Stimulated activated CD4-positive, alpha-beta T cell treated with anti-CD3 and anti-CD28 coated beads, Interleukin-1b, Interleukin-23, amount 100 ng/mL, for 48 hours (primary cell): ENCODE measurements around the gene OSER1.

Experiments used
- DNase-seq: peaks from one replicate; pipeline ENCODE4 v3.0.0-alpha.2; 2020

The OSER1 gene

DNA sequence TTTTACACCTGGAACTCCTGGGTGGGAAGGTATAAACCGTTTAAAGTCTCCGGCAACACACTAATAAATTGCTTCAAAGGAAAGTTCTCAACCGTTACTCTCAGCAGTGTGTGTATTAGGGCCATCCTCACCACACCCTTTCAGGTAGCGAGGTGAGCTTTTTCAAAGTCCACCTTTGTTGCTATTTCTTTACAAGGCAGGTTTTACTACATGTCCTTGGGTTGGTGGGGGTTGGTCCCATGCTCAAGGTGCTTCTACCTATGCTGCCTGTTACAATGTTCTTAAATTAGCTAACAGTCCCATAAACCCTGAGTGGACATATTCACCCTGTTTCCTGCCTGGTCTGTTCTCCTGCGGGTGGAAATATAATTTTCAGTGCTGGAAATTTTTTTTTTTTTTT, 13.2 kb upstream of the OSER1 start:
- DNase-seq, result no peak

DNA sequence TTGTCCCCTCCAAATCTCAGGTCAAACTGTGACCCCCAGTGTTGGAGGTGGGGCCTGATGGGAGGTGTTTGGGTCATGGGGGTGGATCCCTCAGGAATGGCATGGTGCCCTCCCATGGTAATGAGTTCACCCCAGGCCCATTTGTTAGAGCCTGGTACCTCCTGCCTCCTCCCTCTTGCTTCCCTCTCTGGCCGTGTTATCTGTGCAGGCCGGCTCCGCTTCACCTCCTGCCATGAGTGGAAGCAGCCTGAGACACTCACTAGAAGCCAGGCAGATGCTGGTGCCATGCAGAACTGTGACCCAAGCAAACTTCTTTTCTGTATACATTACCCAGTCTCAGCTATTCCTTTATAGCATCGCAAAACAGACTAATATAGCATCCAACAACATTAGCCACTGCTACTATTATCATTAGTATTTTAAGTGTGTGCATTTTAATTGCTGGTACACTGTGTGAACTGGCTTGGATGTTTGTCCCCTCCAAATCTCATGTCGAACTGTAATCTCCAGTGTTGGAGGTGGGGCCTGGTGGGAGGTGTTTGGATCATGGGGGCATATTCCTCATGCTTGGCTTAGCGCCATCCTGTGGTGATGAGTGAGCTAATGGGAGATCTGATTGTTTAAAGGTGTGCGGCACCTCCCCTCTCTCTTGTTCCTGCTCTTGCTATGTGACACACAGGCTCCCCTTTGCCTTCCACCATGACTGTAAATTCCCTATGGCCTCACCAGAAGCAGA, 12.2 kb upstream of the OSER1 start:
- DNase-seq, result no peak

DNA sequence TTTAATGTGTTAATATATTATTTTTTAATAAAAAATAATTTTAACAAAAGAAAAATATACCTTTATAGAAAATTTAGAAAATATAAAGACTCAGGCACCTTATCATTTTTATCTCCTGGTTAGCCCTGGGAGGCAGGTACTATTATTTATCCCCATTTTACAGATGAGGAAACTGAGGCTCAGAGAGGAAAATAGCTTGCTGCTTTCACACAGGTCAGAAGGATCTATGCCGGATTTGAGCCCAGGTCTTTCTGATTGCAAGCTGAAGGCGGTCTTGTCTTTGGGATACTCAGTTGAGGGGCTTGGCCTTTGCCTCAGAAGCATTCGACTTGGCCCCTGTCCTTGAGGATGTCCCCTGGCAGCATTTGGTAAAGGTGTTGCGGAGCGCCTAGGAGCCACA, 11.5 kb upstream of the OSER1 start:
- no peak for DNase-seq

DNA sequence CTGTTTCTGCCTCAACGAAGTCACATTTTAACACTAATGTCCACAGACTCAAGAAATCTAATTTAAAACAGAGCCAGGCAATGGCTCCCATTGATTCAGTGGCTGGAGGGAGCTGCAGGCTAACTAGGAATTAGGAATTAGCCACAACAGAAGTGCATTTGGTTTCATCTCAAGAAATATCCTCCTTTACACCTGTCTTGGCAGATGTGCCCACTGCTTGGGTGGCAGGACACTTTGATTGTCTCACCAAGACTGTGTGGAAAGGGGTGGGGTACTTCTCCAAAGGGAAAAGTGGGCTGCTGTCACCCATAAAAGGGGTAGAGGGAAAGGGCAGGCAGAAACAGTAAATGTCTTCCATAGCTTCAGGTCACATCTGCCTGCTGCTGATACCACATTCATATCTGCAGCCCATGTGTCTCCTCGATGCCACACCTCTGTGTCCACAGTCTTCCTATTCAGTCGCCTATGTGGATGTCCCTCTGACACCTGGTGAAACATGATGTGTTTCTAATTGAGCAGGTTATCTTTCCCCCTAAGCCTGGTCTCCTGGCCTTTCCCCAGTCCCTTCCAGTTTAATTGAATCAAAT, 10.9 kb upstream of the OSER1 start:
- no peak for DNase-seq

DNA sequence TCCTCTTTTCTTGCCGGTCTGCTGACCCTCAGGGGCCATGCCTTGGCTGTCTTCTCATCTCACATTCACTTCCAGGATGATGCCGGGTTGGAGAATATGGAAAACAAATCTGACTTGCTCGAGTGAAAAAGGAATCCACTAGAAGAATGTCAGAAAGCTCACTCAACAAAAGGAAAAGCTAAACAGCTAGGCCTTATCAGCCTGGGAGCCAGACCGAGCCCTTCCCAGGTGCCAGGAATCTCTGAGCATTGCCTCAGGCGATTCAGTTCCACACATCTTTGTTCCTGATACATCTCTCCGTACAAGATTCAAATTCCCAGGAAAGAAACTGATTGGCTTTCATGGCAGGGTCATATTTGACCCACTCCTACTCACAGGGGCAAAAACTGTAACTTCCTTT, 9.2 kb upstream of the OSER1 start:
- no peak for DNase-seq

DNA sequence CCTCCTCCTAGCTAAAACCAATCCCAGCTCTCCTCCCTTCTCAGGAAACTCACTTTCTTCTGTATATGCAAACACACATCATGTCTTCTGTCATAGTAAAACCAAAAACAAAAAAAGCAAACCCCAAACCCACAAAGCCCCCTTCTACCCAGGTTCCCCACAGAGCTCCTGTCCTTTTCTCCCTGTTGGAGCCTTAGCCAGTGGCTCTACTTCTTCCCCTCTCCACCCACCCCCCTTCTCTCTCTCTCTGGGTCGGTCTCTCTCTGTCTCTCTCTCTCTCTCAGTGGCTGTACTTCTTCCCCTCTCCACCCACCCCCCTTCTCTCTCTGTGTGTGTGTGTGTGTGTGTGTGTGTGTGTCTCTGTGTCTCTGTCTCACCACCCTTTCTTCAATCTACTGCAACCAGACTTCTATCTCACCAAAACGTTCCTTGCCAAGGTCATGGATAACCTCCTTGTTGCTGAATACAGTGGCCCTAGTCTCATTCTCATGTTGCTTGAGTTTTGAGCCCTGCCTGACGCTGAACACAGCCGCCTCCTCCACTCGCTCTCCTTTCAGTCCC, 8.7 kb upstream of the OSER1 start:
- DNase-seq, result no peak

DNA sequence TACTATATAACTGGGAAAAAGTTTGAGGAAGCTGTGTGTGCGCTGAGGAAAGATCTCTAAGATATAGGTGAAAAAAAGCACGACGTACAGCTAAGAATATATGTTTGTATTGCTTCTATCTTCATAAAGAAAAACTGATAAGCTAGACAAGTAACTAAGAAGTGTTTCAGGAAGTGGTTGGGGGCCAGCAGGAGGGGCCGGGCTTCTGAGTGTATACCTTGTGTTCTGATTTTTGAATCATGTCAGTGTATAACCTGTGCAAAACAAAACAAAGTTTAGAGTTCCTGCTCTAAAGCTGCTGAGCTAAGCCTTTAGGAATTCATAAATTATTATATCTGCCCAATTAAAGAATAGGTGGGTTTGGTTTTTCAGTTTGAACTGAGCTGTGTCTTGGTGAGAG, 7.9 kb upstream of the OSER1 start:
- DNase-seq, result peak; percentile 46

DNA sequence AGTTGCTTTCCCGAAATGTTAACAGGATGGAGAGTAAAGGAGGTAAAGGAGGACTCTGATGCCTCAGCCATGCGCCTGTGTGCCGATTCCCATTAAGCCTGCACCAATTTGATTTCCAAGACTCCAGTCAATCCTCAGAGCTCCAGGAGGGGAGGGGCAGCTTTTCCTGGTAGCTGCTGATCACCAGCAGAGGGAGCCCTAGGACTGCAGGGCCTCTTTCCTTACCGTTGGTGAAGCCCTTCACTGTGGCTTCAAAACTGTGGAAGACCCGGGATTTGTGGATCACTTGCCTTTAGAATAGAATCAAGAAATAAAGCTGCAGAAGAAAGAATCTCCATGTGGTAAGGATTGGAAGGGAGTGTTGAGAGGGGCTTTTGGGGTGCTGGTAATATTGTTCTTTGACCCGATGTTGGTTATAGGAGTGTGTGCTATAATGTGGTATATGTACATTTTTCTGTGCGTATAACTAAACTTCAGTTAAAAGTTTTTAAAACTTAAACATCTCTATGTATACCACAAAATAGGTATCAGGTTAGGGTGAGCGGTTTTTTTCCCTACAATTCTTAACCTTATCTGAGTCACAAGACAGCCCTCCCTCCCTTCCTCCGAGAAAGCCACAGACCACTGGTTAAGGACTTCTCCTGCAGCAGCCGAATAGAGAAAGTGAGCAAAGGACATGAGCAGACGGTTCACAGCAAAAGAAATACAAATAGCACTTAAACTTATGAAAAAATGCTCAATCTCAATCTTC, 6.9 kb upstream of the OSER1 start:
- peak; percentile 66 for DNase-seq

DNA sequence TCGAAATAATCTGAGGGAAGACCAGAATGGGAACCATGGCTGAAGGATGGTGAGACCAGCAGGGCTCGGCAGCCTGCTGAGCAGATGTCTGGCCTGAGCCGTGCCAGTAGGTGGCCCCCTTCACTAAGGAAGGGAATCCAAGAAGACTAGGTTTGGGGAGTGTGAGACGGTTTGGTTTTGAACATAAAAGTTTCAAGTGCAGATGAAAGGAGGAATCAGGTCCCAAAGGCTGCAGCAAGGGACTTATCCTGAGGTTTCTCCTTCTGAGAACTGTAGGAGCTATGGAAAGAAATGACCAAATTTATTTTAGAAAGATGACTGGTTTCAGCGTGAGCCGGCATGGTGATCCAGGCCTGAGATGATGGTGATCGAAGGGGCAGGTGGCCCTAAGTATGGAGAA, 4.6 kb upstream of the OSER1 start:
- DNase-seq, result peak; percentile 72

DNA sequence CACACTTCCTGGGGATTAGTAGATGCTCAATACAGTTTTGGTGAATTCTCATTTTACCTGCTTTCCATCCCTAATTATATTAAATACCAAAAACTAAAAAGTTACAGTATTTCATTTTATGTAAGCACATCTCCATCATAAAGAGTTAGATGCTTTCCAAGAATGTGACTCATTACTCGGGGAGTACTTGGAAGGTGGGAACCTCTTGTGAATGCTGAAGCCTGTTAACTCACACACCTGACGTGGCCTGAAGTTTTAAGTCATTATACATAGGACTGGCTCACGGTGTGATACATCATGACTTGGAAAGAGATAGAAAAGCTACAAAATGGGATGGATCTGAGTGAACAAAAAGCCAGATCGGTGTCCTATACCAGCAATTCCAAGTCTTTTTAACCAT, 2.2 kb upstream of the OSER1 start:
- no peak for DNase-seq

DNA sequence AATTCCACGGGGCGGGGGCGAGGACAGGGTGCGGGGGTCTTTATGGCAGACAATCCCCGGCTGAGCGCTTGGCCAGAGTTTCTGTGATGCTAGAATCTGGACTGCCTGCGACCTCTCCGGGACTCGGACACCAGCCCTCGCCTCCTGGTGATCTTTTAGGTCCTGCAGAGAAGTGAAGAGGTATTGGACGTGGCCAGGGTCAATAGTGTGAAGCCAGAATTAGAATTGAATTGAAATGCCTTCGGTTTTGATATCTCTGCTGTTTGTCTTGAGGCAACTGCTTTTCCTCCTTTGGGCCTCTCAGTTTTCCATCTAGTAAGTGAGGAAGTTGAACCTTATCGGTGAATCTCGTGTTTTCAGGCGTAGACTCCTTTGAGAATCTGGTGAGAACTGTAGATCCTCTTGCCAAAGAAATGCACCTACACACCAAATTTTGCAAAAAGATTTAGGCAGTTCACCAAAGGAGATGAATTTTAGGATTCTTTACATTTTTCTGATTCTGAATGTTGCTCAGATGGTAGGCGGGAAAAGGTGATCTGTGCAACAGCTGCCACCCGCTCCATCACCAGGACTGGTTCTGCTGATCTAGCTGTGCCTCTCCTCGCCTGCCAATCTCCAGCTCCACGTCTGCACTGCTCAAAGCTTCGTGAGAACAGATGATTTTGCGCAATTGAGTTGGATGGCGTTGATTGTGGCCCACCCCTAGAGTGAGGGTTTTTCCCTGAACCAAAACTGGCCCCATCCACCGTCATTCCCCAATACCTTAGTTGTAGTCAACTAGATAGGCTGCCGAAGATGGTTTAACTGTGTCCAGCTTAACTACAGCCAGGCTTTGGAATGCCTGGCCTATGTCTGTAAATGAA, 837 bp upstream of the OSER1 start:
- peak; percentile 14 for DNase-seq

DNA sequence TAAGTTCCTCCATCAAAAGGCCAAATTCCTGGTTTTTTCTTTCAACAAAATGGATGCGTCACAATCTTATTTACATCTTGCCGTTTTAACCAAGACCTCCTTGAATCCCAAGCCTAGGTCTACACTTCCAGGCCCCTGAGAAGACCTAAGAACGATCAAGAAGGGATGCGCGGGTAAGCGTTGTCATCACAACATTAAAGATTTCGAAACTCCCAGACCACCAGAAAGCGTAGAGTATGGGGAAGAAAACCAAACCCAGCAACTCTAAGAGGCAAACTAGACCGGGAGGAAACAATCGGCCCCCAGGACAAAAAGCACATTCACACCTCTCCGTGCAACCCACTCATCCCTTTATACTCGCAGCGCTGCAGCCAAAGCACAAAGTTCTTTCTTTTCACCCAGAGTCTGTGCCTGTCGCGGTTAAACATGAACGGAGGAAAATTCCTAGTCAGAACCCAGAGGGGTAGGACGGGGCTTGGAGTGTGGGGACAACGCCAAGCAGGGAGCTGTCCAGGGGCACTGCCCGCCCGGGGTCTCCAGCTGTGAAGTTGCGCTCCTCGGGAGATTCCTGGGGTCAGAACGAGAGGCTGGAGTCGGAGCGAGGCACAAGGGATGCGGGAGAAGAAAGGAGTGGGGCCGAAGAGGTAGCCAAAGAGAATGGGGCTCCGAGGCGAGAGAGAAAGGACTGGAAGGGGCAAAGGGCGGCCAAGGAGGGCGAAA, 725 bp downstream of the OSER1 start:
- DNase-seq, result no peak

DNA sequence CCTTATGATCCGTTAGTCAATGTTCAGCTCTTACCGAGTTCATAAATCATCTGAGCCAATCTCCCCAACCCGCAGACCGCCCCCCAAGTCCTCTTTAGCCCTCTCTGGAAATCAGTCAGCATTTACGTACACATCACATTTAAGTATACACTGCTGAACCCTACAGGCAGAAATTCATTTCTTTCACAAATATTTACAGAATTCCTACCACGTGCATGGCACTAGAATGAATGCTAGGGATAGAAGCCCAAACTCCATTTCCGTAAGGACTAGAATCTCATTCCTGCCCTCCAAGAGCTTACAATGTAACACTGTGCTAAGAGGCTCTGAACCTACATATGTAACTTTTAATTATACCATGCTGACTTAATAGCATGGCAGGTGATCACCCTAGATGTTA, 1.8 kb downstream of the OSER1 start:
- no peak for DNase-seq

DNA sequence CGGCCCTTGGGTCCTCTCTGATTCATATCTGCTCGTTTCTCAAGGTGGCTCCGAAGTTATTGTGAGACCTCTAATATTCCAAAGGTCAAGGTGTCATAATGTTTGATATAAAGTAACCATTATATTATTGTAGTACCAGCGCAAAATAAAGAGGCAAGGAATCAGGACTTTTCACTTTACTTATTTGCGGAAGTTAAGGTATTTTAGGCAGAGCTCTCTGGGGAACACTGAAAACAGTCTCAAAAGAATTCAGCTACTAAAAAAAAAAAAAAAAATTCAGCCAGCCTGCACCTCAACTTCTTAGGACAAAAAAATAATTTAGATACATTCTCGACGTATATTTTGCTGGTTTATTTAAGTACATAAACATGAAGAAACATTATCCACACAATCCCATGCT, 2.4 kb downstream of the OSER1 start:
- DNase-seq, result no peak

DNA sequence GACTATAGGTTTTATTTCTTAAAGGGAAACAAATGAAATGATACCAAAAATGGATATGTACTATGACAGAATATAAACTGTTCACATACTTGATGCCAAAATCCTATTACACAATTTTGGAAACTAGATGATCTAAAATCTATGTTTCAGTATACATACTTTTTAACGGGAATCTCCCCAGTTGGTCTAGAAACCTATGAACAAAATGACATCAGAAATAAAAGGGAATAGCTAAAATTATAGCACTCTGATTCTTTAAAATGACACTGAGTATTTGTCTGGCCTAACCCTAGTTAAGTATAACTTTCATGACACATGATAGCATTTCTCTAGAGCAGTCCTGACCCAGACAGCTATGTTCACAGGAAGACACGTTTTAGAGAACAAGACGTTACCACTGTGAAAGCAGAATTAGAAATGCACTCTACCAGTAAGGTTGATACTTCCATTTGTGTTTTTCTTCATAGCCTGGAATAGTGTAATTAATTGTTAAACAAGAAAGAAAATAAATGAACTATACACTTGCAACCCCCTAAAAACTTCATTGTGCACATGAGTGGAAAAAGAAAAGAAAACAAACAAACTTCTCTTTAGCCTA, 3.3 kb downstream of the OSER1 start:
- DNase-seq, result no peak

DNA sequence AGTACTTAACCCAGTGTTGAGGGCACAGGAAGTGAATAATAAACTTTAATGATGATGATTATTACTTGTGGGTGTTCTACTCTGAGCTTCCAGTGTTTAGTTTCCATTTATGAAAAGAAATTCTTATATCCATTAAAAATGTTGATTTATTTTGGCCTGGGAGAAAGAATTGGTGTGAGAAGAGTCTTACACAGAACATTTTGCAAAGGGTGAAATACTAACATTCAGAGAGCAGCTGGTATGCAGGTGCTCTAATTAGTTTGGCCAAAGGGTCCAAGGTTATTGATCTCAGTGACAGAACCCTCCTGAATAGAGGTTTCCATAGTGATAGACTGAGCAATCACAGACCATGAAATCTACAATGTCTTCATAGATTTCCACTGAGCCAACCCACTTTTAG, 4.4 kb downstream of the OSER1 start:
- DNase-seq, result no peak

DNA sequence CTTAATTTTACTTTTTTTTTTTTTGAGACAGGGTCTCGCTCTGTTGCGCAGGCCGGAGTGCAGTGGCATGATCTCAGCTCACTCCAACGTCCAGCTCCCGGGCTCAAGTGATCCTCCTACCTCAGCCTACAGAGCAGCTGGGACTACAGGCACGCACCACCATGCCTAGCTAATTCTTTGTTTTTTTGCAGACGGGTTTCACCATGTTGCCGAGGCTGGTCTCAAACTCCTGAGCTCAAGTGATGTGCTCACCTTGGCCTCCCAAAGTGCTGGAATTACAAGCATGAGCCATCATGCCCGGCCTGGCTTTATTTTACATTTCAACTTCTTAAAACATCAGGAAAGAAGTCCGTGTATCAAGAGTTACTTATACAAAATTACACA, 5.7 kb downstream of the OSER1 start:
- no peak for DNase-seq

DNA sequence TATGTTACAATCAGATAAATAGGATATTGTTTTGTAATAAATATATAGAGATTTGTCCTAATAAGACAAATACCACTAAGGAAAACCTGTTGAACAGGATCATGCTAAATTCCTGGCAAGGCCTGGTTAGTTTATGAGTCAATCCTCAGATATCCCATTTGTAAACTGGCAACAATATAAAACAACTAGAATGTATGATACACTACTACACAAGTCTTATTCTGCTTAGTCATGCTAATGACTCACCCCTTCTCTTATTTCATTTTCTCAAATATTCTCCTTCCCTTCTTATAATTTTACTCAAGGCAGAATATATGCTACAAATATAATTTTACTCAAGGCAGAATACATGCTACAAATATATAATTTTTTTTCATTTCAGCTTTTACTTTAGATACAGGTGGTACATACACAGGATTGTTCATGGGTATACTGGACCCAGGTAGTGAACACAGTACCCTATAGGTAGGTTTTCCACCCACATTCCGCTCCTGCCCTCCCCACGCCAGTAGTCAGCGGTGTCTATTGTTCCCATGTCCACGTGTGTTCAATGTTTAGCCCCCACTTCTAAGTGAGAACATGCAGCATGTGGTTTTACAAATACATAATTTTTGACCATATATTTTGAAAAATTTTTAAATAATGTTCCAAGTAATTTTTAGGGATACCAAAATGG, 6.3 kb downstream of the OSER1 start:
- DNase-seq, result no peak

DNA sequence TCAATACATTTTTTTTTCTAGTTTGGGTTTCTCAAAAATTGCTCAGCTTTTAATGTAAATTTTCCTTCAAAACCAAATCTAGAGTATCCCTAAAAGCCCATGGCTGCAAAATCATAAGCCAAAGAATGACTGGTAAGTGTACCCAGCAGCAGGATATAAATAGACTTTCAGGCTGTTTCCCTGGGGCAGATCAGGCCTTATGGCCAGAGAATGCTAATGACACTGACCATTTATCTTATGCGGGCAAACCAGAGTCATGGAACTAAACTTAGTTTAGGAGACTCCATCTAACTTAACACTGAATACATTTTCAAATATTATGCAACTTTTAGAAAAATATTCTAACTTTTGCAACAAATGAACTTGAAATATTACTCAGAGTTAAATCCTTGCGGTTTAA, 7.4 kb downstream of the OSER1 start:
- no peak for DNase-seq

DNA sequence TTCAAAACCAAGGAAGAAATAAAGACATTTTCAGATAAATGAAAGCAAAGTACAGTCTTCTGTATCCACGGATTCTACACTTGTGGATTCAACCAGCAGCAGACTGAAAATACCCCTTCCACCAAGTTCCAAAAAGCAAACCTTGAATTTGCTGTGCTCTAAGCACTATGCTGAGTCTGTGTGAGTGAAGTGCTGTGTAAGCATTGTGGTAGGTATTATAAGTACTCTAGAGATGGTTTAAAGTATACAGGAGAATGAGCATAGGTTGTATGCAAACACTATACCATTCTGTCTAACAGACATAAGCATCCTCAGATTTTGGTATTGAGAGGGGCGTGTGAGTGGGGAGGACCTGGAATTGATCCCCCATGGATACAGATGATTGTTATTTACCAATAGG, 9.6 kb downstream of the OSER1 start:
- DNase-seq, result no peak

DNA sequence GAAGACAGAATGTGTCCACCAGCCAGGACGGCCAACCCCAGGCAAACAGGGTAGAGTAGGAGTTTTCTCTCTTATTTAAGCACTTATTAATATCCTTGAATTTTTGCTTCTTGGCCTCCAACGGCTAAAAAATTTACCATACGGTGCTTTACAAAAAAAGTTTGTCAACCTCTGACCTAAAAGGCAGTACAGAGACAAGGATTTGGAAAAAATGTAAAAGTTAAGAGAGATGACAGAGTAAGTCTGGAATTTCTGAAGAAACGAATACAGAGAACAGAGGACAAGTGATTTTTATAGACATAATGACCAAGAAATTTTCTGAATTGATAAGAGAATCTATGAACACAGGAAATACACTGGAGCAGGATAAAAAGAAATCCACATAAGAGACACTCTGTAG, 10.2 kb downstream of the OSER1 start:
- no peak for DNase-seq
